ENCODE measurements around the gene ACOX1.
"Not testable (repeated sequence)": the region's sequence is repeated elsewhere in the genome, so short reads cannot be mapped to it uniquely, and the experiment has no call there.

ACOX1 gene

DNA sequence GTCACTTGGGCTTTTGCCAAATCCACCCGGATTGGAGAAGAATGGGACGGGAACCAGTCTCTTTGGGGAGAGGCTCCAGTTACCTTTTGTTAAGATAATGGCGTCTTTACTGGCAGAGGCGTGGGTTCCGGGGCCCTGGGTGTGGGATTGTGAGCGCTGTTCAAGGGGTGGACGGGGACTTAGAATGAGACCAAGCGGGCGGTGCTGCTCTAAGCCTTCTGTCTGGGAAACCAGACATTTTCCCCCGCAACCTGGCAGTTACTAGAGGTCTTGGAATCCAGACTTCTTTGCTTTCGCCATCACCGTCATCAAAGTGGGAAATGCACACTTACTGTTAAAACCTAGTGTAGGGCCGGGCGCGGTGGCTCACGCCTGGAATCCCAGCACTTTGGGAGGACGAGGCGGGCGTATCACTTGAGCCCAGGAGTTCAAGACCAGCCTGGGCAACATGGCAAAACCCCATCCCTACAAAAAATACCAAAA is 780 bp upstream of the ACOX1 start:
- no peak for DNase-seq

DNA sequence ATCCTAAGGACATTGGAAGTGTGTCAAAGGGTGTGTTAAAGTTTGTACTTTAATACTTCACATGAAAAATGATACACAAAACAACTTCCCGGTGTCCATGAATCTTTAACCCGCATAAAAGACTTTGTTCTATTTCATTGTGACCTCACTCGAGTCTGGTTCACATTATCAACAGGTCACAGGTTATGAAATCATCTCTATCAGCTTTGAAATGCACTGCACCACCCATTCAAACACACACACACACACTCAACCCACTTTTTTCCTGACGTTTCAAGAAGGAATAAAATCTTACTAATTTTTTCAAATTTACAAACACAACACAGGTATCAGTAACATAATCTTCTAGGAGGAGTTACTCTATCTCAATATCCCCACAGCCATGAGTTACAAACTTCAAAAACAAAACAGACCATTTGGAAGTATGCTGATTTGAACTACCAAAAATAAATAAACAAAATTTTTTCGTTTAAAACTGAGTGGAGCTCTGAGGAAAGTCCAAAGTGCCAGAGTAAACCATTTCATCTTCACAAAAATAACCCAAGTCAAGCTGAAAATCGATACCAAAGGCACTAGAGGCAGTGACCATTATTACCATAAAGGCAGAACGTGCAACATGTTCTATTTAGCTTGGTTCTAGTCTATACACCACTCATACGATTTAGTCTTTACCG is 2.7 kb downstream of the ACOX1 start:
- DNase-seq = no peak

DNA sequence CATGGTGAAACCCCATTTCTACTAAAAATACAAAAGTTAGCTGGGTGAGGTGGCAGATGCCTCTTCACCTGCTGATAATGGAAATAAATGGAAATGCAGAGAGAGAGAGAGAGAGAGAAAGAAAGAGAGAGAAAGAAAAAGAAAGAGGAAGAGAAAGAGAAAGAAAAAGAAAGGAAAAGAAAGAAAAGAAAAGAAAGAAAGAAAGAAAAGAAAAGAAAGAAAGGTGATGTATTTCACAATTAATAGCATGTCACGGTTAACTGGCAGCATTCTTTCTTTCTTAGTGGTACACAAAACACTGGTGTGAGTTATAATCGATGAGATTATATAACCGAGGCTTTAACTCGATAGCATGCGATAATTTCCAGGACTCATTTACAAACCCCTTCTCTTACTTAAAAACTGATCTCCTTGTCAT is 3.2 kb downstream of the ACOX1 start:
- no peak for DNase-seq

DNA sequence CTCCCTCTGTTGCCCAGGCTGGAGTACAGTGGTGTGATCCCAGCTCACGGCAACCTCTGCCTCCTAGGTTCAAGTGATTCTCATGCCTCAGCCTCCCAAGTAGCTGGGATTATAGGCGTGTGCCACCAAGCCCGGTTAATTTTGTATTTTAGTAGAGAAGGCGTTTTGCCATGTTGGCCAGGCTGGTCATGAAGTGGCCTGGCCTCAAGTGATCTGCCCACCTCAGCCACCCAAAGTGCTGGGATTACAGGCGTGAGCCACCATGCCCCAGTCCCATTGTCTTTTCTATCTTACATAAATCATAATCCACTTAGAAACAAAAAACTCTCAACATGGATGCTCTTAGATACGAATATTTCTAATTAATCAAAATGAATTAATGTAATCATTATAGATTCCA is 3.8 kb downstream of the ACOX1 start:
- DNase-seq = not testable (repeated sequence)

DNA sequence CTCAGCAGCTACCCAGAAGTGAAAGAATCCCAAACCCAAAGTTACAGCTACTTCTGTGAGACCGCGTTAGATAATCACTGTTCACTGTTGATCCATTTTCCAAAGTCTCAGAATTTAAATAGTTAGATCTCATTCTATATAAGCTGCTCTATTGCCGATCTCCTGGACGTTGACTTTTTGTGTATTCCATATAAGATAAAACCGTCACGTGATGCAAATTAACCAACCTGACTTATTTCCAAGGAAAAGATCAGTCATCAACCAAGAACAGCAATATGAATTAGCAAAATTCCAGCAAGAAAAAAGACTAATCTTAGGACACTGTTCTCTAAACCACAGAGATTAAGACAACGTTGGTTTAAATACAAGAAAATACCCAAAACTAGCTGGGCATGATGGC is 8.3 kb downstream of the ACOX1 start:
- no peak for DNase-seq

DNA sequence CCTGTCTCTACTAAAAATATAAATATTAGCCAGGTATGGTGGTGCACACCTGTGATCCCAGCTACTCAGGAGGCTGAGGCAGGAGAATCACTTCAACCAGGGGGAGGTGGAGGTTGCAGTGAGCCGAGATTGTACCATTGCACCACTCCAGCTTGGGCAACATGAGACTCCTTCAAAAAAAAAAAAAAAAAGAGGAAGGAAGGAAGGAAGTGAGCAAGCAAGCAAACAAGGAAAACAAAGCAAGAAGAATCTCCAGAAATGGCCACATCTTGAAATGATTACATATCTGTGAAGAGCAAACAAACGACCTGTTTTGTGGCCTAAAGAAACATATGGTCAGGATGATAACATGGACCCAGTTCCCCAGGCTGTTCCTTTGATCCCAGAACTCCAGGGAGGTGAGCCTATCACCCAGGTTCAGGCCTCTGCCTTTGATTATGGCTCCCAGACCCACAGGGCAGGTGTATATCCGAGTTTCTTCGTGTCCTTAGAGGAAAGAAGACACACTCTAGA is 8.9 kb downstream of the ACOX1 start:
- no peak for DNase-seq

DNA sequence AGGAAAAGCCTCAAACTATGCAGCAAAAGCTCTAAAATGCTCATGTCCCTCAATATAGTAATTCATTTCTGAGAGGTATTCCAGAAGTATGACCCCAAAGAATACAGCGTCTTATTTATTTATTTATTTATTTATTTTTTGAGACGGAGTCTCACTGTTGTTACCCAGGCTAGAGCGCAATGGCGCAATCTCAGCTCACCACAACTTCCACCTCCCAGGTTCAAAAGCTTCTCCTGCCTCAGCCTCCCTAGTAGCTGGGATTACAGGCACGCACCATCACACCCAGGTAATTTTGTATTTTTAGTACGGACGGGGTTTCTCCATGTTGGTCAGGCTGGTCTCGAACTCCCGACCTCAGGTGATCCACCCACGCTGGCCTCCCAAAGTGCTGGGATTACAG is 9.9 kb downstream of the ACOX1 start:
- DNase-seq = not testable (repeated sequence)

DNA sequence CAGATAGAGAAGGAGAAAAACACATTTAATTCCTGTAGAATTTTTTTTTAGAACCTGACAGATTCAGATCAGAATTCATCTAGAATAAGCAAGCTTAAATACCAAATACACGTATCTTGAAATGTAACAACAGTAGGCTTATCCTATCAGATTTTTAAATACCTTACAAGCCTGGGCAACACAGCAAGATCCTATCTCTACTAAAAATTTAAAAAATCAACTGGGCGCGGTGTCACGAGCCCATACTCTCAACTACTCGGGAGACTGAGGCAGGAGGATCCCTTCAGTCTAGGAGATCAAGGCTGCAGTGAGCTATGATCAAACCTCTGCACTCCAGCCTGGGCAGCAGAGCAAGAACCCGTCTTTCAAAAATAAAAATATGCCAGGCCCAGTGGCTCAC is 13.5 kb downstream of the ACOX1 start:
- no peak for DNase-seq

DNA sequence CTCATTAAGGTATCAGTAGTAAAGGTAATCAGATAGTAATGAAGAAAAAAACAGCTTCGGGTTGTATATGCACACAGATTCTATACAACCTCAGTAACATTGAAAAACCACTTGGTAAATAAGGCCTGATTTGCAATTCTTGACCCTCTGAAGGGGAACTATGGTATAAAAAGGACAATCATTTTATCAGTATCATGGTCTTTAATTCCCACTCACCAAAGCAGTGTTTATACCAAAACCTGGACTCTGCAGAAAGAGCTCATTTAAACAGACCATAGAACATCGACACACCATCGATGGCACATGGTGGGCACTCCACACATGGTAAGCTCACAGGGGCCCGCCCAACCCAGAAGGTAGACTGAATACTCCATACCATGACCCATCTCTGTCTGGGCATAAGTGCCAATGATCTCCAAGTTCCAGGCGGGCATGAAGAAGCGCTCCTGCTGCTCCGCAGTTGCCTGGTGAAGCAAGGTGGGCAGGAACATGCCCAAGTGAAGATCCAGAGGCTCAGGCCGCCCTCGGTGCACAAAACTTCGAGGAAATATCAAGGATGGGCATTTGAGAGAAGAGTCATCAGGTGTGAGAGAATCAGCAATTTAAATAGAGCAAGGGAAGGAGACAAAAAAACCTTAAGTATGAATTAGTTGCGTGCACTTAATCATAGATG is 19.0 kb downstream of the ACOX1 start:
- DNase-seq = no peak

DNA sequence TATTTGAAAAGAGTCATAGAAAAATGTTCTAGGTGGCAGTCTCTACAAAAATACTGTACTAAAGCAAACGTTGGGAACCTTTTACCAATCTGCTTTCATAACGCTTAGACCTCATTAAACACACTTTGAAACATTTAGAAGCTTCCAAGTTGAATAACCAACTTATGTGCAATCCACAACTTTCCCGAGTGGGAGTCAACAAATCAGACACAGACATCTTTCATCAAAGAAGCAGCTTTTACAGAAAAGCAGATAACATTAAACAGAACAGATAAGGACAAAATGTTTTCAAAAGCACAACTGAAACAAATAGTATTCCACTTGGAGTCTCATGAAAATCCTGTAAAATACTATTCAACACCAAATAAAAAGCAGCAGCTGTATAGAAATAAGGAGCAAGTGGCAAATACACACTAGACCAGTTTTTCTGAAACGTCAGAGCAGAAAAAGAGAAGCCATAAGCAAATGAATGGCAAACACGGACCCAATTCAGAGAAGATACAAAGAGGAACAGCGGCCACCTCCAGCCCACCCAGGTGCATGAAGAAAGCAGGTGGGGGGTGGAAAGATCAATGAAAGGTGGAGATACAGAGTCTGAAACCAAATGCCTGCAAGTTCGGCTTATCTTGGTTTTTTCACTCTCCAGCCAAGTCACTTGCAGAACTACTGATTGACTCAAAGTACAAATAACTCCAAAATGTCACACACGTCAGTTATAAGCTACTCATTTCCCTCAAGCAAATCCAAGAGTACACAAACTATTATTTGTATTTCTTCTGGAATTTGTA is 19.7 kb downstream of the ACOX1 start:
- no peak for DNase-seq

DNA sequence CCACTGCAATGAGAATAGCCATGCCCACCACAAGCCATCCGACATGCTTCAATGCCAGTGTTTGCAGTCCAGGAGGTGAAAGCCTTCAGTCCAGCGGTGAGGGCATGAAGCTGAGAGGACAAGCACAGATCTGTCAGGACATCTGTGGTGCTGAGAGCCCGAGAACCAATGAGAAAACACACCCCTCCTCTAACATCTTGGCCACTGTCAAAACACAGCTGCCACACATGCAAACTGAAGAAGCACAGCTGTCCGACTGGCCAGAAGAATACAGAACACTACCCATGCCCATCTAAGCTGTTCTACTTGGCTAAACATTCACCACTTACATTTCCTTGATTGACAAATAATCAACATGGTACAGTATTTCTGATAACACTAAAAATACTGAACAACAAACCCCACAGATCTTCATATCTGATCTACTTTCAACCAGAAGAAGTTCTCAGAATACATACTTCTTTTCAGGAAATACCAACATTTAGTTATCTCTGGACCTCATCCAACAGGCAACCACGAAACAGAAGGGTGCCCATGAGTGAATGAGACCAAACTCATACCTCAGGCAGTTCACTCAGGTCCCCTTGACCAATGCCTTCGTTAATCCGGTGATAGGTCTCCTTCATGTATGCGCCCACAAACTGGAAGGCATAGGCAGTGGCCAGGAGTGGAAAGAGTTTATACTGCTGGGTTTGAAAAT is 28.0 kb downstream of the ACOX1 start:
- DNase-seq = peak; percentile 3

DNA sequence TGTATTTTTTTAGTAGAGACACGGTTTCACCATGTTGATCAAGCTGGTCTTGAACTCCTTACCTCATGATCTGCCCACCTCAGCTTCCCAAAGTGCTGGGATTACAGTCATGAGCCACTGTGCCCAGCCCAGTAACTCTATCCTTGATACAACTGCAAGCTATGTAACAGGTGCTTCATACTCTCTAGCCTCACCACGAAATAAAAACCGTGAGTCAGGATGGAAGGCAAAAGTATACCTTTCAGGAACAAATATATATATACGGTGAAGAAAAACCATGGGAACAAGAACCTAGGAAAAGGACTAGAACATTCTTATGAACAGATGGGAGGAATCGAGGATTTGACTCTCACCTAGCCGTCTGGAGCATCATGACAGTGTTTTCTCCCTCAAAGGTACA is 28.5 kb downstream of the ACOX1 start:
- DNase-seq = no peak

DNA sequence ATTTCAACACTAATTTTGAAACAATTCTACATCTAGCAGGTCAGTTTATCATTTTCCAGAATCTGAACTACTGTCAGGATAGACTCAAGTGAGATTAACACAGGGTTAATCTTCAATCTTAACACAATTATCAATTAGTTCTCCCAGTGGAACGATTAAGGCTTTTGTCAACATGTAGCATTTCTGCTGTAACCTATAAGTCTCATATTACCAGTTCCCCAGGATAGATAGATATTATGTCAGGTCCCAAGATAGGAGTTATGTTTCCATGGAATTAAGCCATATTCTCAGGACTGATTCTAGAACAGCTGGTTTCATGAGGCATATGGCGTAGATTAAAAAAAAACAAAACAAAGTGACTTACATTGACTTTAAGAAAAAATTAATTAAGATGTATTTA is 33.8 kb downstream of the ACOX1 start:
- no peak for DNase-seq

DNA sequence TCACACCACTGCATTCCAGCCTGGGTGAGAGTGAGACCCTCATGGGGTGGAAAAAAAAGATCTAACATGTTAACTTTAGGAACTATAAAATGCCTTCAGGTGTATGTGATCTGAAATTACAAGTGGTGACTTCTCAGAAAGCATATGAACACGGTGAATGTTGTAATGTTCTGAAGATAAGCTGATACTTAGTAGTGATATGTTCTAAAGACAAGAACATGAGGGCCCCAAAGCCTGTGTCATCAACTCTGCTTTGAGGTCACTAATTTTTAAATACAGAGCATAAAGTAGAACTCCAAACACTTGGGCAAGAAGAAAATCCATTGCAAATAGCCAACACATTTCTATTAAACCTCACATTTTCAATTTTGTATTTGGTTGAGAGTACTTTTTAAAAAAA is 35.5 kb downstream of the ACOX1 start:
- no peak for DNase-seq

DNA sequence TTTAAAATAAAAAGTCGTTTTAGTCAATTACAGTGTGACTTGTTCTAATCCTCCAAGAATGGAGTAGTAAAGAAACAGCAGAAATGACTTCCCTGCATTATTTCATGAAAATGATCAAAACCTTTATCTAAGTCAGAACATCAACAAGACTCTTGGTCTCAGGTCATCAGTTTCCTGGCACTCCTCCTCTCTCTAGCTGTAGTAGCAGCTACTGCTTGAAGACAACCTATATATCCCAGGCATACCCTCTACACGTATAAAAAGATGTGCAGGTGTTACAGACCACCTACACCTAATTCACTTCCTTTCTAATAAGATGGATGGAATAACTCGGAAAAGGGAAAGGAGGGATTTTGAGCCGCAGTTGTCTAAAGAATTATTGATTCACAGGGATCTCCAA is 36.5 kb downstream of the ACOX1 start:
- DNase-seq = no peak

DNA sequence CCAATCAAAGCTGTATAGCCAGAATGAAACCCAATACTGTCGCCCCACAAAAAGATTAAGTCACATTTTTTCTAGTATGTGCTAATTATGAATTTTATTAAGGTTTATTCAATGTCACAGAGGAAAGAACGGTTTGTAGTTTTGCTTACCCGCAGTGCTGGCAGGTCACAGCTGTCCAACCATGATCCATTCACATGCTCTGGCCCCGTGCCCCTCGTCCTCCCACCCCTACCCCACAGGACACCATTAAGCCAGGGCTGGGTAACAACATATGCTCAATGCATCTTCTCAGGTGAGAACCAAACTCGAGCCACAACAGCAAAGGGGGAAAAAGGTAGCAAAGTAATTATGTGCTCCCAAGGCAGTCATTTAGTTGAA is 37.5 kb downstream of the ACOX1 start:
- no peak for DNase-seq

DNA sequence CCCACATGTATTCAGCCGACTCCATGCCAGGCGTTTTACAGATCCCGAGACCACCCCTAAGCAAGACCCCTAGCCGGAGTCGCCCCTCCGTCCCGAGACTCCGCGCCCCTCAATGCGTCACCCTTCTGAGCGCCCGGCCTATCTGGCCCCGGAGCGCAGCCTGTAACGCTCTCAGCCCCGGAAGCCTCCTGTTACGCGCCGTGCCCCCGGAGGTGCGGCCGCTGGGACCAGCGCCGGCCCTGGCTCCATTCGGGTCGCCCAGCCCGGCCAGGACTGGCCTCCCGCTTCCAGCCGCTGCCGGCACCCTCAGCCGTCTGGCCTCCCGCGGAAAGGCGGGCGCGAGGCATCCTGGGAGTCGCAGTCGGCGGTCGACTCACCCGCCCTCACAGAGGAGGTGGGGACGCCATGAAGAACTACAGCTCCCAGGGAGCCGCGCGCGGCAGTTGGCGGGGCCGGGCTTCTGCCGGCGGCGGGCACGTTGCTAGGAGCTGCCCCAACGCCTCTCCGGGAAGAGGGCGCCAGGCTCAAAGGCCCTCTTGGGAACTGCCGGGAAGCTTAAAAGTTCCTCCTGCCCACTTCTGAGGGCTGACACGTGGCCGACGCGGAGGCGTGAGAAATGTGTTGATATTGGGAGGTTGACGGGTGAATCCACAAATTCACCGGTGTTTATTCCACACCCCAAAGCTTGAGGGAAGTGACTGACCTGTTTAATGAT is 38.1 kb downstream of the ACOX1 start, which contains the start of gene FBF1:
TSS of gene FBF1 (minus strand) at position 316 of the 715 bp plus-strand sequence. CDS start 2,893 bp downstream, outside the sequence.
- peak; percentile 96 for DNase-seq

DNA sequence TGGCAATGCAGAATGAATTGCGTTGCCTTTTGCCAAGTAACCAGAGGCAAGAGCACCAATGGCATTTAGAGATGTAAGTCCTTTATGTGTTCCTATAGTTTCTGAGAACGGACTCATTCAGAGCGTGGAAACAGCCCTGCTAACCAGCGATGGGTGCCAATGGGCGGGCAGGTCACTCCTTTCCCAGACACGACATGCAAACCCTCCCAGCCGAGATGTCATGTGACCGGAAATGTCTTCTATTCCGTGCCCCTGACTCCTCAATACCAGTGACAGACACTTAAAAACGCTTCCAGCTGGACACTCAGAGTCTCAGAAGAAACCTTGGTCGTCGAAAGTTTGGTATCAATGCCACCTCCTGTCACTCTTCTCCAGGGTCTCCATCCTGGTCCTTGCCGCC is 41.3 kb downstream of the ACOX1 start:
- DNase-seq = no peak

DNA sequence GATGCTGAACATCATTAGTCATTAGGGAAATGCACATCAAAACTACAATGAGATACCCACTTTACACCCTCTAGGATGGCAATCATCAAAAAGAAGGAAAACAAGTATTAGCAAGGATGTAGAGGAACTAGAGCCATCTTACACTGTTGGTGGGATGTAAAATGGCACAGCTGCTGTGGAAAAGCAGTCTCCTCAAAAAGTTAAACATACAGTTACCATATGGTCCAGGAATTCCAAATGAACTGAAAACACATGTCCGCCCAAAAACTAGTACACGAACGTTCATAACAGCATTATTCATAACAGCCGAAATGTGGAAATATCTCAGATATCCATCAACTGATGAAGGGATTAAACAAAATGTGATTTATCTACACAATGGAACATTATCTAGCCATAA is 45.2 kb downstream of the ACOX1 start:
- no peak for DNase-seq

DNA sequence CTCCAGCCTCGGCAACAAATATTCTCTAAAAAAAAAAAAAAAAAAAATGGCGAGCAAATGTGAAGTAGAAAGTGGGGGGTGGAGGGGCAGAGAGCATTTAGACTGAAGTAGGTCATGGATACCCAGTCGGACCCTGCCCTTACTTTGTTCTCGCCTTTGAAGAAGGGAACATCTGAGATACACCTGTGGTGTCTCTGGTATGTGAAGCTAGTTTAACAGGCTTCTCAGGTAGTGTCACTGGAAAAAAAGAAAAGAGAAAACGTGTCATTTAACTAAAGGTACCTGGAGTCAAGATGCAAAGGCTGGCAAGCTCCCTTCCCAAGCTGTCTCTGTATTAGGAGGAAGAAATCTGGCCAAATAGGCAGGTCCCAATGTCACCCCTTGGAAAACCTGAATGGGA is 46.1 kb downstream of the ACOX1 start:
- no peak for DNase-seq

DNA sequence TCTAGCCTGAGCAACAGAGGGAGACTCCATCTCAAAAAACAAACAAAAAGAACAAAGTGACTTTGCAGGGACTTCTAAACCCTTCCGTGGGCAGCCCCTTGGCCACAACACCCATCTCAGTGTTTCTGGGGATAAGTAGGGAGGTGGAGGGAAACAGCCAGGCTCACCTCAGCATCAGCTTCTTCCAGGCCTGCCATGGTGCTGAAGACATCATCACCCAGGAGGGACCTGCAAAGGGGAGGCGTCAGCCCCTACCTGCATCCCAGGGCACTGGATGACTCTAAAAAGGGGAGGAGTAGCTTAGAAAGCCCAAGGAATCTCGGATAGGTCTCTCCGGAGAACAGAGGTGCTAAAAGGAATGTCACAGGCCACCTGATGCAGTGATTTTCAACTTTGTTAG is 47.9 kb downstream of the ACOX1 start:
- DNase-seq = no peak

DNA sequence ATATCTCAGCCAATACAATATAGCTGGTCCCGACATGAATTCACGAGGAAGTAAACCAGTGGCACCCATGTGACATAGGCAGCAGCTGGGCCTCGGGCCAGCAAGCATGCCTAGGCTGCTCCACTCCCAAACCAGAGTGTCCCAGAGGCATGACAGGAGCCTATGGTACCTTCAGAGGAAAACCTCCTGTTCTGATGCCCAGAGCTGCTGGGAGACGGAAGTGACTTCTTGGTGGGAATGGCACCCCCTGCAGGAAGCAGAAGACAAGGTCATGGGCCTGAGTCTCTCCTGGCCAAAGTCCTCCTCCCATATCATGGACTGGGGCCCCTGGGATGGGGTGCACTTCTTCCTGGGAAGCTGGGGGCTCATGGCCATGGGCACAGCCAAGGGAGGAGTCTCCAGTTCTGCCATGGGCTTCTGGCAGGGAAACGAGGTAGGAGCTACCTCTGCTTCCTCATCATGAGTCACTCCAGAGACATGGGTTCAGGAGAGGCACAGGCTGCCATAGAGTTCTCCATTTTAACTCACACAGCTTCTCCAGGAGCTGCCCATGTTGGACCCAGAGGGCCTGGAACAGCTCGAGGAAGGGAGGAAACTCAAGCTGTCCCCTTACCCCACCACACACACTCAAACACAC is 51.6 kb downstream of the ACOX1 start:
- no peak for DNase-seq

Data from midbrain (tissue), 1 donor.